ENCODE results near the gene UPF1. TPM values are rescaled to one million over a fixed set of nuclear protein-coding genes. Genes with fewer than 3 reads are reported as not detected.

The UPF1 gene
- total RNA-seq, 3 donors from 2014 or later (not counting 1 experiment from before 2014, with no cell fraction given): 123 to 140 (median 138) TPM

DNA sequence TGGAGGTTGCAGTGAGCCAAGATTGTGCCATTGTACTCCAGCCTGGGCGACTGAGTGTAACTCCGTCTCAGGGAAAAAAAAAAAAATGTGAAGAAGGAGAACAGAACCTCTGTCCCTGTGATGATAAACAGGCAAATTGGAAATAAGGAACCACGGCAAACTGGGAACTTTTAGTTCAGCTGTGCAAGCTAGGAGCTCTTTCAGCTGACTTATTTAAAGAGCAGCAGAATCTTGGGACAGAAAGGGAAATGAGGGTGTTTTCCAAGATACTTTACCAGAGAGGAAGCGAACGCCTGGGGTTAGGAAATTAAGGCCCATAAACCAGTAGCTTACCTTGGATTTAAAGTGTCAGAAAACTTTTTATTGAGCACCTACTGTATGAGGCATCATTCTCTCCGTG lies 3.0 kb upstream of the UPF1 start:
- no peaks in the 10 kb centered on the region for H3K27me3 ChIP-seq (ENCODE audit: control insufficient read depth, insufficient read depth, low read length)
- no peak overlapping the region for H3K4me3 ChIP-seq (ENCODE audit: low read length)
- H3K27ac Mint-ChIP-seq: no peak overlapping the region
- H3K36me3 Mint-ChIP-seq: no peaks in the 10 kb centered on the region
- peaks cover 5 to 9% of the 10 kb centered on the region in 2 donors for H3K27me3 Mint-ChIP-seq (ENCODE audit: low read depth in 2 of 2)
- peaks cover 12% of the 10 kb centered on the region in 2 donors for H3K4me1 Mint-ChIP-seq
- H3K9me3 ChIP-seq (ENCODE audit: control insufficient read depth, insufficient read depth, low read length): peaks cover 9% of the 10 kb centered on the region
- H3K4me1 ChIP-seq (ENCODE audit: control insufficient read depth, insufficient read depth, low read length): peaks cover 19% of the 10 kb centered on the region
- TF ChIP-seq, protein P1, sequence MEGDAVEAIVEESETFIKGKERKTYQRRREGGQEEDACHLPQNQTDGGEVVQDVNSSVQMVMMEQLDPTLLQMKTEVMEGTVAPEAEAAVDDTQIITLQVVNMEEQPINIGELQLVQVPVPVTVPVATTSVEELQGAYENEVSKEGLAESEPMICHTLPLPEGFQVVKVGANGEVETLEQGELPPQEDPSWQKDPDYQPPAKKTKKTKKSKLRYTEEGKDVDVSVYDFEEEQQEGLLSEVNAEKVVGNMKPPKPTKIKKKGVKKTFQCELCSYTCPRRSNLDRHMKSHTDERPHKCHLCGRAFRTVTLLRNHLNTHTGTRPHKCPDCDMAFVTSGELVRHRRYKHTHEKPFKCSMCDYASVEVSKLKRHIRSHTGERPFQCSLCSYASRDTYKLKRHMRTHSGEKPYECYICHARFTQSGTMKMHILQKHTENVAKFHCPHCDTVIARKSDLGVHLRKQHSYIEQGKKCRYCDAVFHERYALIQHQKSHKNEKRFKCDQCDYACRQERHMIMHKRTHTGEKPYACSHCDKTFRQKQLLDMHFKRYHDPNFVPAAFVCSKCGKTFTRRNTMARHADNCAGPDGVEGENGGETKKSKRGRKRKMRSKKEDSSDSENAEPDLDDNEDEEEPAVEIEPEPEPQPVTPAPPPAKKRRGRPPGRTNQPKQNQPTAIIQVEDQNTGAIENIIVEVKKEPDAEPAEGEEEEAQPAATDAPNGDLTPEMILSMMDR (IDR thresholded peaks at IDR 0.05): no peak
- ATAC-seq: no peak
- no peak overlapping the region for H3K27ac ChIP-seq (ENCODE audit: low read length)
- DNase-seq: no peak
- no peak overlapping the region for H3K4me3 Mint-ChIP-seq
- intact Hi-C loops (cut with micrococcal nuclease): no loop called here
- WGBS (ENCODE audit: insufficient coverage): 69% methylated on average over 5 of the region's 6 CpGs
- no peaks in the 10 kb centered on the region for H3K36me3 ChIP-seq (ENCODE audit: control insufficient read depth, insufficient read depth, low read length)
- H3K9me3 Mint-ChIP-seq: peaks cover 0 to 6% of the 10 kb centered on the region in 2 donors

DNA sequence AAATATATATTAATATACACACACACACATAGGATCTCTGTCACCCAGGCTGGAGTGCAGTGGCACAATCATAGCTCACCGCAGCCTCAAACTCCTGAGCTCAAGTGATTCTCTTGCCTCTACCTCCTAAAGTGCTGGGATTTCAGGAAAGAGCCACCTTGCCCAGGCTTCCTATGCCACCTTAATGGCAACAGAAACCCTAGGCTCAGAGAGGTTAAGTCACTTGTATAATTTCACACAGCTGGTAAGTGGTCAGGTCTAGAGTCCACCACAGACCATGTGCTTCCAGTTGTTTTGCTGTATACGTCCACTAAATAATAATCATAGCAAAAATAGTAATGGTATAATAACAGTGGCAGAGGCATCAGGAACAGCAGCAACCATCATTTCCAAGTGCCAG lies 1.3 kb upstream of the UPF1 start:
- peaks cover 3 to 9% of the 10 kb centered on the region in 2 donors for H3K27me3 Mint-ChIP-seq (ENCODE audit: low read depth in 2 of 2)
- DNase-seq (no peak), ATAC-seq (no peak)
- Histone ChIP-seq H3K4me3 (ENCODE audit: low read length) (no peak overlapping the region), H3K36me3 (ENCODE audit: control insufficient read depth, insufficient read depth, low read length) (peaks cover 1% of the 10 kb centered on the region), H3K27ac (ENCODE audit: low read length) (no peak overlapping the region), H3K4me1 (ENCODE audit: control insufficient read depth, insufficient read depth, low read length) (peaks cover 33% of the 10 kb centered on the region), H3K9me3 (ENCODE audit: control insufficient read depth, insufficient read depth, low read length) (peaks cover 9% of the 10 kb centered on the region), H3K27me3 (ENCODE audit: control insufficient read depth, insufficient read depth, low read length) (no peaks in the 10 kb centered on the region)
- WGBS (ENCODE audit: insufficient coverage): 100% methylated on average over 2 of the region's 2 CpGs
- no peaks in the 10 kb centered on the region for H3K36me3 Mint-ChIP-seq
- TF ChIP-seq, protein P1 (IDR thresholded peaks at IDR 0.05): no peak
- H3K9me3 Mint-ChIP-seq: peaks cover 0 to 6% of the 10 kb centered on the region in 2 donors
- H3K4me3 Mint-ChIP-seq: peak overlapping the region; percentile 62
- H3K4me1 Mint-ChIP-seq: peaks cover 27 to 29% of the 10 kb centered on the region in 2 donors
- intact Hi-C loops (cut with micrococcal nuclease): loop anchor here (2.0 to 5.0 kb wide), 2 partner anchors 148 to 308 kb away; partner anchors contain the start of genes CRTC1 and ELL
- no peak overlapping the region for H3K27ac Mint-ChIP-seq

DNA sequence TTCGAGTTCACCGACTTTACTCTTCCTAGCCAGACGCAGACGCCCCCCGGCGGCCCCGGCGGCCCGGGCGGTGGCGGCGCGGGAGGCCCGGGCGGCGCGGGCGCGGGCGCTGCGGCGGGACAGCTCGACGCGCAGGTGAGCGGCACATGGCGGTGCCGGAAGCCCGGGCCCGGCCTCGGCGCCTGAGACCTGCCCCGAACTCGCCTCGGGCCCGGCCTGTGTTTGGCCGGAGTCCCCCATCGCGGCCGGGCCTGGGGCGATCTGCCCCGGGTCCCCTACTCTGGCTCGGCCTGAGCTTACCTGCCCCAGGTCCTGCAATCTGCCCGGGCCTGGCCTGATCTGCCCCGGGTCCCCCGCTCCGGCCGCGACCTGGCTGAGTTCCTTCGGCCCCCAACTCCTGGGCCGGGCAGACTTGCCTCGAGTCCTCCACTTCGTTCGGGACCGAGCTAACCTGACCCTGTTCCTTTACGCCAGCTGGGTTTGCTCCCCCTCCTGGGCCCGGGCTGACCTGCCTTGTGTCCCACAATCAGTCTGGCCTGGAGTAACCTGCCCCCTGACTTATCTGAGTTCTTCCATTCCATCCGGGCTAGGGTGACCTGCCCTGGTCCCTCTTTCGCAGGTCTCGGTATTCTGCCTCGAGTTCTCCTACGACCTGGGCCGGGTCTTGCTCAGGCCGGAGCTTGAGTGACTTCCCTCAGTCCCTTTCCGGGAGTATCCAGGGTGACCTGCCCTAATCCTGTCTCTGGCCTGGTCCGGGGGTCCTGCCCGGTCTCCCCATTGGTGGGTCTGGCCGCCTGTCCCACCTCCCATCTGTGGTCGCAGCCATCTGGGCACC lies 764 bp downstream of the UPF1 start:
- H3K27ac ChIP-seq (ENCODE audit: low read length): peak overlapping the region; percentile 66
- no peaks in the 10 kb centered on the region for H3K36me3 Mint-ChIP-seq
- H3K27ac Mint-ChIP-seq: peak overlapping the region; percentile 89 to 91
- peaks cover 2 to 4% of the 10 kb centered on the region in 2 donors for H3K27me3 Mint-ChIP-seq (ENCODE audit: low read depth in 2 of 2)
- DNase-seq (peak in 1 of 2 donors; percentile 46), ATAC-seq (peak; percentile 38 to 44 (median 41))
- under 1% methylated on average over 69 of the region's 69 CpGs for WGBS (ENCODE audit: insufficient coverage)
- H3K4me1 Mint-ChIP-seq: peaks cover 43 to 44% of the 10 kb centered on the region in 2 donors
- peak overlapping the region; percentile 93 for H3K4me3 Mint-ChIP-seq
- H3K9me3 Mint-ChIP-seq: peaks cover 0 to 2% of the 10 kb centered on the region in 2 donors
- H3K4me3 ChIP-seq (ENCODE audit: low read length): peak overlapping the region; percentile 64
- intact Hi-C loops (cut with micrococcal nuclease): loop anchor here (5.0 kb wide), 1 partner anchor 310 kb away; the partner anchor contains the start of gene ELL
- TF ChIP-seq, protein P1 (IDR thresholded peaks at IDR 0.05): no peak
- H3K36me3 ChIP-seq (ENCODE audit: control insufficient read depth, insufficient read depth, low read length): peaks cover 5% of the 10 kb centered on the region
- peaks cover 42% of the 10 kb centered on the region for H3K4me1 ChIP-seq (ENCODE audit: control insufficient read depth, insufficient read depth, low read length)
- peaks cover under 1% of the 10 kb centered on the region for H3K9me3 ChIP-seq (ENCODE audit: control insufficient read depth, insufficient read depth, low read length)
- H3K27me3 ChIP-seq (ENCODE audit: control insufficient read depth, insufficient read depth, low read length): no peaks in the 10 kb centered on the region
